ENCODE measurements around the gene PNMA6F.

Gene PNMA6F

DNA sequence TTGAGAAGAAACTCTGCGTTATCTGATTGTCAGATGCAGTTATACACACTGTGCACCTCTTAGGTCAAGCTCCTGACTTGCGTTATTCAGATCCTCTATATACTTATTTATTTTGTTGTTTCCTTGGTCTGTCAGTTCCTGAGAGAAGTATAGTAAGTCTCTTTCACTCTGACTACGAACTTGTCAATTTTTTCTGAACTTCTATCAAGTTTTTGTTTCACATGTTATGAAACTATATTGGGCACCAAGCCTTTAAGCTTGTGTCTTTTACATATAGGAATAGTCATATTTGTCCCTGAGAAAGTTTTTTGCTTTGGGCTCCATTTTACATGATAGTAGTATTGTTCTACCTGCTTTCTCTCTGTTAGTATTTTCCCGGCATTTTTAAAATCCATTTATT is 44.1 kb upstream of the PNMA6F start:
- no peak overlapping the region for H3K4me3 ChIP-seq (ENCODE audit: low read depth in 1 of 2, low read length in 1 of 2)
- no peaks in the 10 kb centered on the region for H3K9me3 ChIP-seq
- H3K27ac ChIP-seq = no peak overlapping the region
- H3K27me3 ChIP-seq = peaks cover 7% of the 10 kb centered on the region
- no peaks in the 10 kb centered on the region for H3K36me3 ChIP-seq
- TF ChIP-seq, protein P1, sequence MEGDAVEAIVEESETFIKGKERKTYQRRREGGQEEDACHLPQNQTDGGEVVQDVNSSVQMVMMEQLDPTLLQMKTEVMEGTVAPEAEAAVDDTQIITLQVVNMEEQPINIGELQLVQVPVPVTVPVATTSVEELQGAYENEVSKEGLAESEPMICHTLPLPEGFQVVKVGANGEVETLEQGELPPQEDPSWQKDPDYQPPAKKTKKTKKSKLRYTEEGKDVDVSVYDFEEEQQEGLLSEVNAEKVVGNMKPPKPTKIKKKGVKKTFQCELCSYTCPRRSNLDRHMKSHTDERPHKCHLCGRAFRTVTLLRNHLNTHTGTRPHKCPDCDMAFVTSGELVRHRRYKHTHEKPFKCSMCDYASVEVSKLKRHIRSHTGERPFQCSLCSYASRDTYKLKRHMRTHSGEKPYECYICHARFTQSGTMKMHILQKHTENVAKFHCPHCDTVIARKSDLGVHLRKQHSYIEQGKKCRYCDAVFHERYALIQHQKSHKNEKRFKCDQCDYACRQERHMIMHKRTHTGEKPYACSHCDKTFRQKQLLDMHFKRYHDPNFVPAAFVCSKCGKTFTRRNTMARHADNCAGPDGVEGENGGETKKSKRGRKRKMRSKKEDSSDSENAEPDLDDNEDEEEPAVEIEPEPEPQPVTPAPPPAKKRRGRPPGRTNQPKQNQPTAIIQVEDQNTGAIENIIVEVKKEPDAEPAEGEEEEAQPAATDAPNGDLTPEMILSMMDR (IDR thresholded peaks at IDR 0.05) = no peak
- no peaks in the 10 kb centered on the region for H3K4me1 ChIP-seq (ENCODE audit: control insufficient read depth in 1 of 2, insufficient read depth in 1 of 2, low read depth in 1 of 2, low read length in 1 of 2)

DNA sequence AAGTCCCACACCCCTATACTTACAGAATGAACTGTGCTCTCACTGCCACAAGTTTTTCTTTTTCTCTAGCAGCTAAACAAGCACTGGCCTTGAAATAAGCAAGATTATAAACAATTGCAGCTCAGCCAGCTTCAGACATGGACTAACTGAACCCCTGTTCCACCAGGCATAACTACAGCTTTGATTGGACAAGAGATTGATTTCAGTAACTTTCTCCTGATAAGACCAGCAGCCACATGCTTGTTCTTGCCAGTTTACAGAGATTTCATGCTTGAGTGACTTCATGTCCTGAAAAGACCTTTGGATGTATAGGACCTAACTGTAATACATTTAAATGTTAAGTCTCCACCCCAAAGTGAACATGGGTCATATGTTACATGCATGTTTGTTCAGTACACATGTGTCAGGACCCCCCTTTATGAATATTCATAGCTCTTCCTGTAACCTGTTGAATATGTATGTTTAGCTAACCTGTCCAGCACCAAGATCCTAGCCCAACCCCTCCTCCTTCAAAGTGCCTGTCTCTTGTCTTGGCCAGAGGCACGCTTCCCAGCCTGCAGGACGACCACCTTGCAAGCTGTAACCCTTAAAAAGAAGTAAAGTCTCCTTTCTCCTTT is 40.3 kb upstream of the PNMA6F start:
- Histone ChIP-seq H3K27ac (no peak overlapping the region), H3K27me3 (peaks cover 7% of the 10 kb centered on the region), H3K36me3 (no peaks in the 10 kb centered on the region), H3K9me3 (no peaks in the 10 kb centered on the region), H3K4me3 (ENCODE audit: low read depth in 1 of 2, low read length in 1 of 2) (no peak overlapping the region), H3K4me1 (ENCODE audit: control insufficient read depth in 1 of 2, insufficient read depth in 1 of 2, low read depth in 1 of 2, low read length in 1 of 2) (no peaks in the 10 kb centered on the region)
- TF ChIP-seq, protein P1 (IDR thresholded peaks at IDR 0.05) = no peak

DNA sequence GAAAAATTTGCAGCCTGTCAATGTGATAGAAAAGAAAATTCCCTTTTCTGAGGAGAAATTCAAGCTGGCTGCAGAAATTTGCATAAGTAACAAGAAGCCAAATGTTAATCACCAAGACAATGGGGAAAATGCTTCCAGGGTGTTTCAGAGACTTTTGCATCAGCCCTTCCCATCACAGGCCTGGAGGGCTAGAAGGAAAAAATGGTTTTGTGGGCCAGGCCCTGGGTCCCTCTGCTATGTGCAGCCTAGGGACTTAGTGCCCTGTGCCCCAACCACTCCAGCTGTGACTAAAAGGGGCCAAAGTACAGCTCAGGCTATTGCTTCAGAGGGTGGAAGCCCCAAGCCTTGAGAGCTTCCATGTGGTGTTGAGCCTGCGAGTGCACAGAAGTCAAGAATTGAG is 36.3 kb upstream of the PNMA6F start:
- TF ChIP-seq, protein P1 (IDR thresholded peaks at IDR 0.05) = no peak
- H3K36me3 ChIP-seq = no peaks in the 10 kb centered on the region
- H3K4me1 ChIP-seq (ENCODE audit: control insufficient read depth in 1 of 2, insufficient read depth in 1 of 2, low read depth in 1 of 2, low read length in 1 of 2) = no peaks in the 10 kb centered on the region
- no peaks in the 10 kb centered on the region for H3K9me3 ChIP-seq
- H3K27me3 ChIP-seq = no peaks in the 10 kb centered on the region
- no peak overlapping the region for H3K4me3 ChIP-seq (ENCODE audit: low read depth in 1 of 2, low read length in 1 of 2)
- H3K27ac ChIP-seq = no peak overlapping the region

DNA sequence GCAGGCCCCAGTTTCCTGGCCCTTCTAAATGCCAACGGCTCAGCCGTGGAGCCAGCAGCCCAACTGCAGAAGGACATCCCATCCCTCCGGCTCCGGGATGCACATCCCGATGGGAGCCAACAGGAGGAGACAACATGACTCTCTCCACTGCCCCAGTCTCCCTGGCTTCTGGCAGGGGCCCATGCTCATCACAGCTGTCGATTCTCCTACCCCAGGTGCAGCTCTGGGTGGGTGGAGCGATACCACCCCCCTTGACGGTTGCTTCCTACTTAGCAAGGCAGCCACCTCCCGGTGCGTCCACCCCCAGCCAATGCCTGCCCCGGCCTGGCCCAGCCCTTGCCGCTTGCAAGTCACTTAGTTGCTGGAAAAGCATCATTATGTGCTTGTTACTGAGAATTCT is 31.8 kb upstream of the PNMA6F start:
- no peaks in the 10 kb centered on the region for H3K36me3 ChIP-seq
- H3K4me3 ChIP-seq (ENCODE audit: low read depth in 1 of 2, low read length in 1 of 2) = no peak overlapping the region
- H3K4me1 ChIP-seq (ENCODE audit: control insufficient read depth in 1 of 2, insufficient read depth in 1 of 2, low read depth in 1 of 2, low read length in 1 of 2) = no peaks in the 10 kb centered on the region
- H3K27ac ChIP-seq = no peak overlapping the region
- no peaks in the 10 kb centered on the region for H3K9me3 ChIP-seq
- H3K27me3 ChIP-seq = no peaks in the 10 kb centered on the region
- TF ChIP-seq, protein P1 (IDR thresholded peaks at IDR 0.05) = no peak

DNA sequence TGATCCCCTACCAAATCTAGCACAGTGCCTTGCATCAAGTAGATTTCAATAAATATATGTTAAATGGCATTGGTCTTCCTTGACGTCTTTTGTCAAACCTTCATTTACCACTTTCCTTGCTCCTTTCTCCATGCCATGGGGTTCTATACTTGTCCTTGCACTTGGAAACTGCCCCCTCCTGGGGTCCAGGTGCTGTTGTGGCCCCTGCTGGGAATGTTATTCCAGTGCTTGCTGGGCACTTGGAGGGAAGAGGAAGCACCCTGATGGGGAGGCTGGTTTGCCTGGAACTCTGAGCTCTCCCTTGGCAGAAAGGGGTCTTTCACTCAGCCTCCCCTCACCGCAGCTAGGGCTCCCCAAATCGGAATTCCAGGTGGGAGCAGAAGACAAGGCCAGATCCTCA is 31.3 kb upstream of the PNMA6F start:
- H3K36me3 ChIP-seq = peaks cover 3% of the 10 kb centered on the region
- H3K27me3 ChIP-seq = no peaks in the 10 kb centered on the region
- H3K4me1 ChIP-seq (ENCODE audit: control insufficient read depth in 1 of 2, insufficient read depth in 1 of 2, low read depth in 1 of 2, low read length in 1 of 2) = no peaks in the 10 kb centered on the region
- no peak overlapping the region for H3K27ac ChIP-seq
- TF ChIP-seq, protein P1 (IDR thresholded peaks at IDR 0.05) = no peak
- H3K4me3 ChIP-seq (ENCODE audit: low read depth in 1 of 2, low read length in 1 of 2) = no peak overlapping the region
- H3K9me3 ChIP-seq = no peaks in the 10 kb centered on the region

DNA sequence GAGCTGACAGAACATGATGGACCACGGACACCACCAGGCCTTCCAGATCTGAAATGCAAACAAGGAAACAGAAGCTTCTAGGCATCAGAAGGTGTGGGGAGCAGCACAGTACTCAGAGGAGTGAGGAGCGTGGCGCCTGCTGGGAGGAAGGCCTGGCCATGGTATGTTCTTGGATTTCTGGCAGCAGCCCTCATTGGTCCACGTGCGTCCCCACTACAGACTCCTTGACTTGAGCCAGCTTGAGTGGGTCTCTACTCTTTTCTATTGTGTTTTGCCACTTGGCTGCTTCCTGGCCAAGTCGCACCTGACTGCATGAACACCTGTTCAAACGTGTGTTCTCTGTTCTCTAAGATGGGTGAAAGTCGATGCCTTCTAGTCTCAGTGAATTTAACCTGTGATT is 30.4 kb upstream of the PNMA6F start:
- H3K36me3 ChIP-seq = peaks cover 10% of the 10 kb centered on the region
- TF ChIP-seq, protein P1 (IDR thresholded peaks at IDR 0.05) = no peak

More for the DNA sequence above, 30.4 kb upstream of the PNMA6F start:
- no peaks in the 10 kb centered on the region for H3K9me3 ChIP-seq
- H3K4me3 ChIP-seq (ENCODE audit: low read depth in 1 of 2, low read length in 1 of 2) = no peak overlapping the region
- H3K27me3 ChIP-seq = no peaks in the 10 kb centered on the region
- H3K27ac ChIP-seq = no peak overlapping the region
- no peaks in the 10 kb centered on the region for H3K4me1 ChIP-seq (ENCODE audit: control insufficient read depth in 1 of 2, insufficient read depth in 1 of 2, low read depth in 1 of 2, low read length in 1 of 2)

Data from neutrophil (primary cell).